GM23248 (cell line): ENCODE measurements around the gene PLEK2.

Experiments
- EZH2 ChIP-seq: fragments of 200-600 bp; sonication (generic); IDR thresholded peaks from 2 replicates; pipeline ENCODE4 v1.6.1; 2018; ENCODE audit warnings: antibody characterized with exemption, mild to moderate bottlenecking; ENCODE audit not compliant: insufficient read depth, poor library complexity, severe bottlenecking
- EZH2phosphoT487 ChIP-seq: fragments of 200-600 bp; sonication (generic); IDR thresholded peaks from 2 replicates; pipeline ENCODE4 v1.6.1; 2018; ENCODE audit warnings: antibody characterized with exemption, moderate library complexity, mild to moderate bottlenecking, low read depth; ENCODE audit not compliant: insufficient read depth

GRCh38 chr14:67438969-67439368, 27.0 kb upstream of the PLEK2 start:
- TF ChIP-seq EZH2 = no peak
- no peak for TF ChIP-seq EZH2phosphoT487
